B cell (primary cell): Measurements from ENCODE around the gene GRAMD2A. TPM values are rescaled to one million over a fixed set of nuclear protein-coding genes. Genes with fewer than 3 reads are reported as not detected.

Source experiments
- ATAC-seq: fragments of 200-7000 bp; cut with Tn5 transposase; one replicate; pipeline ENCODE4 v1.10.0; 2021; ENCODE audit warnings: low read depth, mild to moderate bottlenecking, moderate number of reproducible peaks, moderate library complexity
- CTCF ChIA-PET: fragments of 350-600 bp; sonication (Branson Sonifier 250); formaldehyde crosslinking; loops from one replicate; lab custom pipeline; 2021; ENCODE audit warnings: antibody characterized with exemption, inconsistent platforms; lab: Charles Lee
- POLR2A ChIA-PET: fragments of 350-600 bp; sonication (Branson Sonifier 250); formaldehyde crosslinking; loops from one replicate; lab custom pipeline; 2021; ENCODE audit warnings: antibody characterized with exemption; lab: Charles Lee
- DNase-seq: peaks from one replicate; pipeline ENCODE4 v3.0.0; 2013
- H2AFZ ChIP-seq: 2 replicates; pipeline ENCODE4 v1.6.1; 2012; ENCODE audit warnings: mild to moderate bottlenecking, low read depth, low read length; ENCODE audit not compliant: insufficient read depth, poor library complexity, severe bottlenecking
- H3K27ac ChIP-seq, 2 donors: 1 replicate in 1 of 2; 2 replicates in 1 of 2; pipeline ENCODE4 v1.5.1; 2012 to 2013; ENCODE audit warnings: low read length in 2 of 2, mild to moderate bottlenecking in 2 of 2, moderate library complexity in 1 of 2
- H3K27me3 ChIP-seq, 4 experiments: fragments of 200-600 bp in 1 of 4; sonication (generic) in 1 of 4; replicated peaks in 1 of 4; 1 replicate in 2 of 4; 2 replicates in 2 of 4; pipeline versions ENCODE4 v1.6.1 to v1.7.0; 2013 to 2016; ENCODE audit warnings: low read length in 3 of 4, mild to moderate bottlenecking in 2 of 4, mixed read lengths in 1 of 4, moderate library complexity in 1 of 4; ENCODE audit not compliant: insufficient read depth in 4 of 4, control insufficient read depth in 3 of 4; ENCODE audit errors: control extremely low read depth in 1 of 4
- H3K36me3 ChIP-seq, 2 experiments: replicated peaks in 1 of 2; 1 replicate in 1 of 2; 2 replicates in 1 of 2; pipeline versions ENCODE4 v1.6.1 to v1.7.1; 2013; ENCODE audit warnings: low read length in 1 of 2; ENCODE audit not compliant: insufficient read depth in 2 of 2, control insufficient read depth in 1 of 2; ENCODE audit errors: control extremely low read depth in 1 of 2, extremely low read depth in 1 of 2
- H3K4me1 ChIP-seq, 2 donors: fragments of 200-600 bp in 1 of 2; sonication (generic) in 1 of 2; 1 replicate in 1 of 2; 2 replicates in 1 of 2; pipeline versions ENCODE4 v1.5.1 to v1.6.1; 2013 to 2017; ENCODE audit warnings: low read length in 2 of 2; ENCODE audit not compliant: control insufficient read depth in 2 of 2, insufficient read depth in 2 of 2
- H3K4me2 ChIP-seq: replicated peaks from 2 replicates; pipeline ENCODE3; 2012; ENCODE audit warnings: mild to moderate bottlenecking, low read depth, low read length; ENCODE audit not compliant: poor library complexity, severe bottlenecking
- H3K4me3 ChIP-seq, 5 experiments: fragments of 200-600 bp in 1 of 5; sonication (generic) in 1 of 5; 1 replicate in 3 of 5; 2 replicates in 2 of 5; pipeline versions ENCODE4 v1.5.1 to v1.7.0; 2011 to 2016; ENCODE audit warnings: low read length in 4 of 5, mild to moderate bottlenecking in 4 of 5, low read depth in 2 of 5, control low read depth in 1 of 5, moderate library complexity in 1 of 5; ENCODE audit not compliant: insufficient read depth in 1 of 5; ENCODE audit errors: control extremely low read depth in 1 of 5, extremely low read depth in 1 of 5
- H3K79me2 ChIP-seq: fragments of 200-600 bp; sonication (generic); one replicate; pipeline ENCODE4 v1.6.0; 2016; ENCODE audit warnings: low read length; ENCODE audit not compliant: control insufficient read depth, insufficient read depth
- H3K9ac ChIP-seq: fragments of 200-600 bp; sonication (generic); 2 replicates; pipeline ENCODE4 v1.6.1; 2017; ENCODE audit warnings: mild to moderate bottlenecking, low read length, moderate library complexity
- H3K9me3 ChIP-seq, 3 donors: one replicate each; pipeline versions ENCODE4 v1.6.1 to v1.7.1; 2013; ENCODE audit warnings: low read length in 2 of 3; ENCODE audit not compliant: control insufficient read depth in 2 of 3, insufficient read depth in 1 of 3; ENCODE audit errors: control extremely low read depth in 1 of 3
- H4K20me1 ChIP-seq: 2 replicates; pipeline ENCODE4 v1.6.0; 2012; ENCODE audit warnings: mild to moderate bottlenecking, low read length; ENCODE audit not compliant: insufficient read depth, control insufficient read depth, poor library complexity, severe bottlenecking
- H3K27ac Mint-ChIP-seq: one replicate; pipeline ENCODE4 v1.8.0; 2021; ENCODE audit warnings: mixed read lengths
- H3K27me3 Mint-ChIP-seq: one replicate; pipeline ENCODE4 v1.8.0; 2021; ENCODE audit warnings: mixed read lengths
- H3K4me1 Mint-ChIP-seq: one replicate; pipeline ENCODE4 v1.8.0; 2021; ENCODE audit warnings: mixed read lengths
- H3K4me3 Mint-ChIP-seq: one replicate; pipeline ENCODE4 v1.8.0; 2021; ENCODE audit warnings: mixed read lengths
- H3K9me3 Mint-ChIP-seq: one replicate; pipeline ENCODE4 v1.8.0; 2022; ENCODE audit warnings: mixed read lengths; ENCODE audit not compliant: insufficient read depth
- EZH2 ChIP-seq: IDR thresholded peaks from 2 replicates; pipeline ENCODE4 v1.6.1; 2012; ENCODE audit warnings: borderline replicate concordance, low read depth, mild to moderate bottlenecking, moderate library complexity, low read length; ENCODE audit not compliant: insufficient read depth, poor library complexity, severe bottlenecking
- WGBS: methylation state at CpG from one replicate; pipeline ENCODE4 v1.1.5; 2013; ENCODE audit warnings: missing lambda C conversion rate; ENCODE audit not compliant: insufficient coverage; 5-methylcytosine and 5-hydroxymethylcytosine counted together
- intact Hi-C: fragments of 100-400 bp; cut with micrococcal nuclease; formaldehyde crosslinking; loops from one replicate; pipeline ENCODE4 v1.10.0; 2022
- polyA plus RNA-seq: library from polyadenylated mRNA; depleted of rRNA; stranded (reverse); fragments of >200 nt; gene quantifications from 2 replicates; pipeline ENCODE4 v1.2.3, GENCODE V29; 2012
- total RNA-seq, 2 donors: library from RNA; stranded (reverse); fragments of 120-200 nt in 1 of 2; gene quantifications; 1 replicate in 1 of 2; 2 replicates in 1 of 2; pipeline versions ENCODE4 v1.2.3 to v1.2.4, GENCODE V29; 2013 to 2022
- TF ChIP-seq, protein P1 (sequence below): fragments of 200-600 bp; IDR thresholded peaks from one replicate; pipeline ENCODE4 v1.8.0; 2022; ENCODE audit warnings: antibody characterized with exemption, mild to moderate bottlenecking

Gene GRAMD2A
- total and polyA plus RNA-seq, 2 donors (not counting 1 experiment from before 2014, with no cell fraction given), result not detected

DNA sequence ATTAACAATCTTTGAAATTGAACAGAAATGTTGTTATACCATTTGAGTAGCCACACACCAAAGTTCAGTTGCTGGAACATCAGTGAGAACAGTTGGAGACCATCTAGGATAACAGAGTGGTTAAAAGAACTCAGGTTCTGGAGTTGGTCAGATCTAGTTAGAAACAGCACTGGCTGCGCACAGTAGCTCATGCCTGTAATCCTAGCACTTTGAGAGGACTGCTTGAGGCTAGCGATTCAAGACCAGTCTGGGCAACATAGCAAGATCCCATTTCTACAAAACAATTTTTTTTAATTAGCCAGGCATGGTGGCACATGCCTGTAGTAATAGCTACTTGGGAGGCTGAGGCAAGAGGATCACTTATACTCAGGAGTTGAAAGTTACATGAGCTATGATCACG lies 41.0 kb upstream of the GRAMD2A start:
- no peaks in the 10 kb centered on the region for H3K4me1 ChIP-seq
- ChIA-PET POLR2A (interaction anchor here (0.7 kb wide), 1 partner anchor 11 kb away, joined by 13 read pairs; no protein-coding TSS in a partner anchor), CTCF (interaction anchor here (1.5 to 2.4 kb wide), 2 partner anchors 12 to 38 kb away, joined by 4 to 13 read pairs; no protein-coding TSS in a partner anchor)
- no peak overlapping the region for H3K4me2 ChIP-seq
- peaks cover 1 to 33% of the 10 kb centered on the region in 2 experiments for H3K36me3 ChIP-seq
- H3K27ac ChIP-seq, result no peak overlapping the region
- H3K79me2 ChIP-seq, result no peaks in the 10 kb centered on the region
- DNase-seq, result no peak
- Mint-ChIP-seq H3K4me3 (no peak overlapping the region), H3K9me3 (no peaks in the 10 kb centered on the region), H3K4me1 (no peaks in the 10 kb centered on the region), H3K27me3 (no peaks in the 10 kb centered on the region), H3K27ac (no peak overlapping the region)
- H3K27me3 ChIP-seq, result no peaks in the 10 kb centered on the region
- no peak for TF ChIP-seq EZH2
- TF ChIP-seq, protein P1, sequence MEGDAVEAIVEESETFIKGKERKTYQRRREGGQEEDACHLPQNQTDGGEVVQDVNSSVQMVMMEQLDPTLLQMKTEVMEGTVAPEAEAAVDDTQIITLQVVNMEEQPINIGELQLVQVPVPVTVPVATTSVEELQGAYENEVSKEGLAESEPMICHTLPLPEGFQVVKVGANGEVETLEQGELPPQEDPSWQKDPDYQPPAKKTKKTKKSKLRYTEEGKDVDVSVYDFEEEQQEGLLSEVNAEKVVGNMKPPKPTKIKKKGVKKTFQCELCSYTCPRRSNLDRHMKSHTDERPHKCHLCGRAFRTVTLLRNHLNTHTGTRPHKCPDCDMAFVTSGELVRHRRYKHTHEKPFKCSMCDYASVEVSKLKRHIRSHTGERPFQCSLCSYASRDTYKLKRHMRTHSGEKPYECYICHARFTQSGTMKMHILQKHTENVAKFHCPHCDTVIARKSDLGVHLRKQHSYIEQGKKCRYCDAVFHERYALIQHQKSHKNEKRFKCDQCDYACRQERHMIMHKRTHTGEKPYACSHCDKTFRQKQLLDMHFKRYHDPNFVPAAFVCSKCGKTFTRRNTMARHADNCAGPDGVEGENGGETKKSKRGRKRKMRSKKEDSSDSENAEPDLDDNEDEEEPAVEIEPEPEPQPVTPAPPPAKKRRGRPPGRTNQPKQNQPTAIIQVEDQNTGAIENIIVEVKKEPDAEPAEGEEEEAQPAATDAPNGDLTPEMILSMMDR, result no peak
- H3K4me3 ChIP-seq, result no peak overlapping the region
- H2AFZ ChIP-seq, result no peak overlapping the region
- H4K20me1 ChIP-seq, result no peaks in the 10 kb centered on the region
- no peaks in the 10 kb centered on the region for H3K9me3 ChIP-seq
- WGBS, result no CpG with 5 or more reads among the region's 3 CpGs
- intact Hi-C loops, result no loop called here
- no peak for ATAC-seq
- no peak overlapping the region for H3K9ac ChIP-seq

DNA sequence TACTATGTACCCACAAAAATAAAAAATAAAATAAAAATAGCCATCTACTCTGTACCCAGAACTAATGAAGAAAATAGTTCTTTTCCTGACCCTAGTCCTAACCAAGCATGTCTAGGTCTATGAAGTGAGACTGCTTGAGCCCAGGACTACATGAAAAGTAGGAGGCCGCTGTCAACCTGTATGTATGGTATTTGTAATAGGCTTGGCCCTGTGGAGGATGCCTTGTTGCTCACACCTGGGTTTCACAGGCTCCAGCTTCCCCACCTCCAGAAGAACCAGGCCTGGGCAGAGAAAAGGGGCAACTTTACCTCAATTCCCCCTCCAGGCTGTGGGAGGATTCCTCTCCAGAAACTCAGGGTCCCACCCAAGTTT lies 40.3 kb upstream of the GRAMD2A start:
- H3K27ac Mint-ChIP-seq, result no peak overlapping the region
- CTCF ChIA-PET, result interaction anchor here (1.5 kb wide), 1 partner anchor 11 kb away, joined by 4 read pairs; no protein-coding TSS in a partner anchor
- Histone ChIP-seq H2AFZ (no peak overlapping the region), H3K27ac (no peak overlapping the region), H4K20me1 (no peaks in the 10 kb centered on the region), H3K9ac (no peak overlapping the region), H3K79me2 (no peaks in the 10 kb centered on the region), H3K4me3 (no peak overlapping the region), H3K4me2 (no peak overlapping the region), H3K27me3 (no peaks in the 10 kb centered on the region), H3K9me3 (no peaks in the 10 kb centered on the region), H3K36me3 (peaks cover 1 to 25% of the 10 kb centered on the region in 2 experiments), H3K4me1 (no peaks in the 10 kb centered on the region)
- H3K4me1 Mint-ChIP-seq, result no peaks in the 10 kb centered on the region
- no peak overlapping the region for H3K4me3 Mint-ChIP-seq
- no peak for TF ChIP-seq EZH2
- TF ChIP-seq, protein P1, result no peak
- intact Hi-C loops, result no loop called here
- H3K27me3 Mint-ChIP-seq, result no peaks in the 10 kb centered on the region
- DNase-seq, result no peak
- no peaks in the 10 kb centered on the region for H3K9me3 Mint-ChIP-seq
- no peak for ATAC-seq
- no CpG with 5 or more reads among the region's 1 CpG for WGBS
- POLR2A ChIA-PET, result no interaction called here
